Astrocyte (in vitro differentiated cells and primary cell): ENCODE measurements around the gene CDH1. TPM values are rescaled to one million over a fixed set of nuclear protein-coding genes. Genes with fewer than 3 reads are reported as not detected.
"Not testable (repeated sequence)": the region's sequence is repeated elsewhere in the genome, so short reads cannot be mapped to it uniquely, and the experiment has no call there.

ENCODE experiments used
- DNase-seq: peaks from one replicate; pipeline ENCODE4 v3.0.0-alpha.2; 2010; ENCODE audit warnings: low read depth
- FAIRE-seq: peaks from 2 replicates; lab custom pipeline; 2011; peaks lifted over from hg19 to GRCh38; lab: Jason Lieb, UNC
- H2AFZ ChIP-seq: 2 replicates; pipeline ENCODE4 v1.6.0; 2012; ENCODE audit warnings: low read depth, low read length, inconsistent platforms
- H3K27ac ChIP-seq: 2 replicates; pipeline ENCODE4 v1.5.1; 2011; ENCODE audit warnings: low read depth, low read length, inconsistent platforms
- H3K27me3 ChIP-seq: 2 replicates; pipeline ENCODE4 v1.6.0; 2011; ENCODE audit warnings: low read length, inconsistent platforms; ENCODE audit not compliant: insufficient read depth
- H3K36me3 ChIP-seq: 2 replicates; pipeline ENCODE4 v1.5.1; 2011; ENCODE audit warnings: low read length, inconsistent platforms; ENCODE audit not compliant: insufficient read depth
- H3K4me1 ChIP-seq: 2 replicates; pipeline ENCODE4 v1.5.1; 2011; ENCODE audit warnings: low read length, inconsistent platforms; ENCODE audit not compliant: insufficient read depth
- H3K4me2 ChIP-seq: 2 replicates; pipeline ENCODE4 v1.6.0; 2012; ENCODE audit warnings: low read length, inconsistent platforms
- H3K4me3 ChIP-seq: 2 replicates; pipeline ENCODE4 v1.5.1; 2011; ENCODE audit warnings: low read depth, mild to moderate bottlenecking, low read length, inconsistent platforms; ENCODE audit not compliant: insufficient read depth
- H3K79me2 ChIP-seq: 2 replicates; pipeline ENCODE4 v1.6.0; 2012; ENCODE audit warnings: mild to moderate bottlenecking, low read length, inconsistent platforms; ENCODE audit not compliant: insufficient read depth
- H3K9ac ChIP-seq: 2 replicates; pipeline ENCODE4 v1.6.0; 2012; ENCODE audit warnings: mild to moderate bottlenecking, low read length, inconsistent platforms
- H3K9me3 ChIP-seq: 2 replicates; pipeline ENCODE4 v1.5.1; 2012; ENCODE audit warnings: low read depth, mild to moderate bottlenecking, low read length, inconsistent platforms; ENCODE audit not compliant: insufficient read depth
- H4K20me1 ChIP-seq: 2 replicates; pipeline ENCODE4 v1.6.0; 2012; ENCODE audit warnings: low read length, inconsistent platforms; ENCODE audit not compliant: insufficient read depth
- H3K27ac Mint-ChIP-seq: one replicate; pipeline ENCODE4 v1.8.0; 2021; ENCODE audit warnings: mild to moderate bottlenecking, mixed read lengths; ENCODE audit not compliant: unreplicated experiment
- H3K27me3 Mint-ChIP-seq: one replicate; pipeline ENCODE4 v1.8.0; 2021; ENCODE audit warnings: low read depth, mixed read lengths; ENCODE audit not compliant: unreplicated experiment
- H3K36me3 Mint-ChIP-seq: one replicate; pipeline ENCODE4 v1.8.0; 2021; ENCODE audit warnings: low read depth, mixed read lengths; ENCODE audit not compliant: unreplicated experiment
- H3K4me1 Mint-ChIP-seq: one replicate; pipeline ENCODE4 v1.8.0; 2021; ENCODE audit warnings: low read depth, mixed read lengths; ENCODE audit not compliant: unreplicated experiment
- H3K4me3 Mint-ChIP-seq: one replicate; pipeline ENCODE4 v1.8.0; 2021; ENCODE audit warnings: mild to moderate bottlenecking, moderate library complexity, mixed read lengths; ENCODE audit not compliant: unreplicated experiment
- H3K9me3 Mint-ChIP-seq: one replicate; pipeline ENCODE4 v1.8.0; 2021; ENCODE audit warnings: mild to moderate bottlenecking, mixed read lengths; ENCODE audit not compliant: unreplicated experiment
- EZH2 ChIP-seq: IDR thresholded peaks from 2 replicates; pipeline ENCODE4 v1.6.1; 2012; ENCODE audit warnings: mild to moderate bottlenecking, low read length, inconsistent platforms; ENCODE audit not compliant: insufficient read depth
- total RNA-seq: library from RNA; stranded (reverse); gene quantifications from 2 replicates; pipeline ENCODE4 v1.2.1, GENCODE V29; 2021
- TF ChIP-seq, protein P1 (sequence below): IDR thresholded peaks from 2 replicates; pipeline ENCODE4 v1.5.1; 2011; ENCODE audit warnings: low read depth, mild to moderate bottlenecking, inconsistent platforms, low read length, moderate library complexity; ENCODE audit not compliant: insufficient read depth

The CDH1 gene
- total RNA-seq, 1 donor from 2014 or later: 23.8 TPM

DNA sequence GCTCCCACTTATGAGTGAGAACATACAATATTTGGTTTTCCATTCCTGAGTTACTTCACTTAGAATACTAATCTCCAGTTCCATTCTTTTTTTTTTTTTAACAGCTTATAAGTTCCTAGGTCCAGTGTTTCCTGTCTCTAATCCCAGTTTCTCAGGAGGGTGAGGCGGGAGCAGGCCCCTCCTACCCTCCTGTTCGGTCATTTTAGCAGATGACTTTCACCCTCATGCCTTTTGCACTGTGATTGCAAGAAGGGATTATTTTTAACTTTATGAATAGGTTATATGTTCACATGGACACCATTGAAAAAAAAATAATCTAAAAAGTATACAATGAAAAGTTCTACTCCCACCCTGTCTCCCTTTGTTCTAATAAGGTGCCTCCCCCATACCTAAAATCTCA, 47.6 kb downstream of the CDH1 start:
- no peak for TF ChIP-seq EZH2
- TF ChIP-seq, protein P1, sequence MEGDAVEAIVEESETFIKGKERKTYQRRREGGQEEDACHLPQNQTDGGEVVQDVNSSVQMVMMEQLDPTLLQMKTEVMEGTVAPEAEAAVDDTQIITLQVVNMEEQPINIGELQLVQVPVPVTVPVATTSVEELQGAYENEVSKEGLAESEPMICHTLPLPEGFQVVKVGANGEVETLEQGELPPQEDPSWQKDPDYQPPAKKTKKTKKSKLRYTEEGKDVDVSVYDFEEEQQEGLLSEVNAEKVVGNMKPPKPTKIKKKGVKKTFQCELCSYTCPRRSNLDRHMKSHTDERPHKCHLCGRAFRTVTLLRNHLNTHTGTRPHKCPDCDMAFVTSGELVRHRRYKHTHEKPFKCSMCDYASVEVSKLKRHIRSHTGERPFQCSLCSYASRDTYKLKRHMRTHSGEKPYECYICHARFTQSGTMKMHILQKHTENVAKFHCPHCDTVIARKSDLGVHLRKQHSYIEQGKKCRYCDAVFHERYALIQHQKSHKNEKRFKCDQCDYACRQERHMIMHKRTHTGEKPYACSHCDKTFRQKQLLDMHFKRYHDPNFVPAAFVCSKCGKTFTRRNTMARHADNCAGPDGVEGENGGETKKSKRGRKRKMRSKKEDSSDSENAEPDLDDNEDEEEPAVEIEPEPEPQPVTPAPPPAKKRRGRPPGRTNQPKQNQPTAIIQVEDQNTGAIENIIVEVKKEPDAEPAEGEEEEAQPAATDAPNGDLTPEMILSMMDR: no peak
- H3K27ac Mint-ChIP-seq: no peak overlapping the region
- FAIRE-seq (no peak), DNase-seq (no peak)
- Histone ChIP-seq H3K9ac (no peak overlapping the region), H3K79me2 (no peaks in the 10 kb centered on the region), H3K4me2 (no peak overlapping the region), H3K27me3 (peaks cover 14% of the 10 kb centered on the region), H3K9me3 (no peaks in the 10 kb centered on the region), H3K27ac (no peak overlapping the region), H3K4me1 (peaks cover 14% of the 10 kb centered on the region), H4K20me1 (no peaks in the 10 kb centered on the region), H2AFZ (no peak overlapping the region), H3K36me3 (no peaks in the 10 kb centered on the region), H3K4me3 (no peak overlapping the region)
- peaks cover 14% of the 10 kb centered on the region for H3K4me1 Mint-ChIP-seq
- H3K4me3 Mint-ChIP-seq: peak overlapping the region; percentile 40
- no peaks in the 10 kb centered on the region for H3K9me3 Mint-ChIP-seq
- no peaks in the 10 kb centered on the region for H3K36me3 Mint-ChIP-seq
- H3K27me3 Mint-ChIP-seq: peaks cover 15% of the 10 kb centered on the region

DNA sequence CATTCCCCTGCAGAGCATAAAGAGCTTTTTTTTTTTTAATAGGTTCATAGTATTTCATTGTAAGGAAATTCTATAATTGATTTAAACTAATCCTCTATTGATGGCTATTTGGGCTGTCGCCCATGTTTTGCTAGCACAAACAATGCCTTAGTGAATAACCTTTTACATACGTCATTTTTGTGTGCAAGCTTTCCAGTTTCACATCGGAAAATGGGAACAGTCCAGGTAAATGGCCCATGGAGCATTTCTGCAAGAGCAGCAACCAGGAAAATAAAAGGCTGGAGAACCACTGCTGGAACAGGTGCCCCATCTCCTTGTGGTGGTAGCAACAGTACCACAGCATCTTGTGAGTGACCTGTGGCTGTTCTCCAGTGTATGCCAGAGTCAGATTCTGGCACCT, 48.6 kb downstream of the CDH1 start:
- Histone ChIP-seq H2AFZ (no peak overlapping the region), H3K27me3 (peaks cover 12% of the 10 kb centered on the region), H3K79me2 (no peaks in the 10 kb centered on the region), H4K20me1 (no peaks in the 10 kb centered on the region), H3K36me3 (no peaks in the 10 kb centered on the region), H3K9me3 (no peaks in the 10 kb centered on the region), H3K4me2 (no peak overlapping the region), H3K9ac (no peak overlapping the region), H3K4me1 (peaks cover 21% of the 10 kb centered on the region), H3K27ac (no peak overlapping the region), H3K4me3 (no peak overlapping the region)
- Mint-ChIP-seq H3K4me3 (no peak overlapping the region), H3K27ac (no peak overlapping the region), H3K36me3 (no peaks in the 10 kb centered on the region), H3K27me3 (peaks cover 10% of the 10 kb centered on the region), H3K4me1 (peaks cover 23% of the 10 kb centered on the region), H3K9me3 (no peaks in the 10 kb centered on the region)
- no peak for DNase-seq
- FAIRE-seq: no peak
- TF ChIP-seq, protein P1: no peak
- TF ChIP-seq EZH2: no peak

DNA sequence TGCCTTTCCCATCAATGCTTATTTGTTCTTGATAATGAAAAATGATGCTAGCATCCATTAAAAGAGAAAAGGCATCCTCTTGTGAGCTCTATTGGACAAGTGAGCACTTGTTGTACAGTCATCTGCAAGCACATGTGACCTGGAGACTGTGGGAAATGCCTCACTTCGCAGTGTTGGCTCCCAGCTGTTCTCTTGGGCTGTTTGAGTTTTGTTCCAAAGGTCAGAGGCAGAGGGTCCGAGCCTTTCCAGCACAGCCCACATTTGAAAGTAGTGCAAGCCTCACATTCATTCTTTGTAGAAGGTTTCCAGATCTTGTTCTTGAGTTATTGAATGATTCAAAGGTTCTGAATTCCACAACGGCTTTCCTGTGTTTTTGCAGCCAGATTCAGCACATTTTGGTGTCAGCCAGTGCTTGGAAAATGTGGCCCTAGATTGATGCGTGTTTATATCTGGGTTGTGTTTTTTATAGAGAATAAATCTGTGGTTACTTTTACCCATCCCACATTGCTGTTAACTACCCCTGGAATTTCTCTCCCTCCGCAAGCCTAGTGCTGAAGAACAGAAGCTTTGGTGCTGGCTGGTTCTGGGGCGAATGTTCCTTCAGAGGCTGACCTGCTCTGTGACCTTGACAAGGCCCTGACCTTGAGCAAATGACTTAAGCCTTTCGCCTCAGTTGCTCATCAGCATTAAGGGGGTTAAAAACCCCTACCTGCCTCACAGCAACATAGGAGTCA, 49.8 kb downstream of the CDH1 start:
- H3K36me3 Mint-ChIP-seq: no peaks in the 10 kb centered on the region
- H3K4me1 Mint-ChIP-seq: peaks cover 29% of the 10 kb centered on the region
- H3K9me3 Mint-ChIP-seq: no peaks in the 10 kb centered on the region
- Histone ChIP-seq H3K9me3 (no peaks in the 10 kb centered on the region), H2AFZ (no peak overlapping the region), H4K20me1 (no peaks in the 10 kb centered on the region), H3K4me3 (no peak overlapping the region), H3K27ac (peak overlapping the region; percentile 17), H3K4me1 (peaks cover 25% of the 10 kb centered on the region), H3K9ac (no peak overlapping the region), H3K36me3 (no peaks in the 10 kb centered on the region), H3K27me3 (peaks cover 7% of the 10 kb centered on the region), H3K4me2 (peak overlapping the region; percentile 11), H3K79me2 (no peaks in the 10 kb centered on the region)
- H3K27me3 Mint-ChIP-seq: peaks cover 6% of the 10 kb centered on the region
- TF ChIP-seq, protein P1: no peak
- no peak for TF ChIP-seq EZH2
- H3K27ac Mint-ChIP-seq: no peak overlapping the region
- DNase-seq (peak; percentile 98), FAIRE-seq (no peak)
- no peak overlapping the region for H3K4me3 Mint-ChIP-seq

DNA sequence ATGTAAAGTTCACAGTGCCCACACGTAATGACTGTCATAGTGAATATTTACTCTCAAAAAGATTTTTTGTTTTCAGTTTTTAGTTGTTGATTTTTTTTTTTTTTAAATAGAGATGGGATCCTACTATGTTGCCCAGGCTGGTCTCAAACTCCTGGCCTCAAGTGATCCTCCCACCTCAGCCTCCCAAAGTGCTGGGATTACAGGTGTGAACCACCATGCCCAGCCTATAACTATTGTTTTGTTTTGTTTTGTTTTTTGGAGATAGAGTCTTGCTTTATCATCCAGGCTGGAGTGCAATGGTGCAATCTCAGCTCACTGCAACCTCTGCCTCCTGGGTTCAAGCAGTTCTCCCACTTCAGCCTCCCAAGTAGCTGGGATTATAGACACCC, 50.3 kb downstream of the CDH1 start:
- not testable (repeated sequence) for H3K4me3 ChIP-seq, H3K9me3 Mint-ChIP-seq, H3K9ac ChIP-seq, H3K4me2 ChIP-seq, H3K27me3 Mint-ChIP-seq, DNase-seq, H3K9me3 ChIP-seq, H3K79me2 ChIP-seq, H3K27ac Mint-ChIP-seq, FAIRE-seq, H4K20me1 ChIP-seq, H3K36me3 ChIP-seq, H3K36me3 Mint-ChIP-seq, H3K27me3 ChIP-seq, H3K4me3 Mint-ChIP-seq, H2AFZ ChIP-seq
- peaks cover 25% of the 10 kb centered on the region for H3K4me1 ChIP-seq
- H3K4me1 Mint-ChIP-seq: peaks cover 29% of the 10 kb centered on the region
- H3K27ac ChIP-seq: peak overlapping the region; percentile 17
